DOHH2 (cell line): ENCODE measurements around the gene MICAL2.

Experiments
- CTCF ChIP-seq: fragments of 200-600 bp; sonication (generic); IDR thresholded peaks from one replicate; pipeline ENCODE4 v1.5.1; 2014; ENCODE audit warnings: antibody characterized with exemption, mild to moderate bottlenecking, low read depth, low read length; ENCODE audit not compliant: poor library complexity, severe bottlenecking
- EZH2phosphoT487 ChIP-seq: fragments of 200-600 bp; sonication (generic); IDR thresholded peaks from 2 replicates; pipeline ENCODE4 v1.6.1; 2017; ENCODE audit warnings: borderline replicate concordance, mild to moderate bottlenecking, antibody characterized with exemption, low read length, moderate library complexity, mixed read lengths

DNA sequence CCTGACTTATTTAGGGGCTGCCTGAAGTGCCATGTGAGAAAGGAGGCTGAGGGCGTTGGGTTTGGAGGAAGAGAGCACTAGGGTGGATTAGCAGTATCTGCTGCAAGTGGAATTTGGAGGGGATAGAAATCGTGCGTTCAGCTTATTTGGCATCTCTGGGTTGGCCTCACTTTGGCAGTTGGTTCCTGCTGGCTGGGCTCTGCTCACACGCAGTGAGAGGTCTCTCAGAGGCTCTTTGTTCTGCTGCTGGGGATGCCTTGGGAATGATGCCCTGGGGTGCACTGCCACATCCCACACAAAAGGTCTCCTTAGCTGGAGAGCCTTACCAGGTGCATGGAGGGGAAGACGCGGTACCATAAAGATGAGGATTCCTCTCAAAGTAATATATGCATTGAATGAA lies 17.7 kb upstream of the MICAL2 start:
- TF ChIP-seq CTCF = no peak
- no peak for TF ChIP-seq EZH2phosphoT487
